WTC11 (cell line): ENCODE data around the gene ABHD16B.

Source experiments
- FOXP1 ChIP-seq: sonication (generic); formaldehyde crosslinking; IDR thresholded peaks from 2 replicates; pipeline ENCODE4 v1.8.0; 2022; ENCODE audit warnings: missing genetic modification reagents, mild to moderate bottlenecking, moderate library complexity, borderline replicate concordance
- JUN ChIP-seq: sonication (generic); formaldehyde crosslinking; IDR thresholded peaks from 2 replicates; pipeline ENCODE4 v1.8.0; 2023; ENCODE audit warnings: mild to moderate bottlenecking, missing genetic modification reagents
- MYBL2 ChIP-seq: sonication (generic); formaldehyde crosslinking; IDR thresholded peaks from 2 replicates; pipeline ENCODE4 v1.8.1; 2023; ENCODE audit warnings: mild to moderate bottlenecking, moderate library complexity, missing genetic modification reagents
- NFE2L1 ChIP-seq: sonication (generic); formaldehyde crosslinking; IDR thresholded peaks from 2 replicates; pipeline ENCODE4 v1.8.1; 2023; ENCODE audit warnings: missing genetic modification reagents
- NR3C1 ChIP-seq: sonication (generic); formaldehyde crosslinking; conservative IDR thresholded peaks from 2 replicates; pipeline ENCODE4 v1.8.1; 2023; ENCODE audit warnings: low read depth, mild to moderate bottlenecking, missing genetic modification reagents
- SP1 ChIP-seq: sonication (generic); formaldehyde crosslinking; conservative IDR thresholded peaks from 2 replicates; pipeline ENCODE4 v1.8.1; 2022; ENCODE audit warnings: missing genetic modification reagents
- ZNF121 ChIP-seq: sonication (generic); formaldehyde crosslinking; IDR thresholded peaks from 2 replicates; pipeline ENCODE4 v1.8.0; 2023; ENCODE audit warnings: missing genetic modification reagents
- TF ChIP-seq, protein P1 (sequence below): fragments of 200-600 bp; IDR thresholded peaks from 2 replicates; pipeline ENCODE4 v1.8.0; 2022; ENCODE audit warnings: antibody characterized with exemption
- TF ChIP-seq, protein P2 (sequence below): sonication (generic); formaldehyde crosslinking; IDR thresholded peaks from 2 replicates; pipeline ENCODE4 v1.8.1; 2023; ENCODE audit warnings: mild to moderate bottlenecking, missing genetic modification reagents, borderline replicate concordance
- TF ChIP-seq, protein P3 (sequence below): sonication (generic); formaldehyde crosslinking; IDR thresholded peaks from 2 replicates; pipeline ENCODE4 v1.8.0; 2022; ENCODE audit warnings: mild to moderate bottlenecking, missing genetic modification reagents
- TF ChIP-seq, protein P4 (sequence below): sonication (generic); formaldehyde crosslinking; IDR thresholded peaks from 2 replicates; pipeline ENCODE4 v1.8.1; 2022; ENCODE audit warnings: mild to moderate bottlenecking, missing genetic modification reagents, moderate library complexity, borderline replicate concordance
- TF ChIP-seq, protein P5 (sequence below): sonication (generic); formaldehyde crosslinking; IDR thresholded peaks from 2 replicates; pipeline ENCODE4 v1.8.1; 2022; ENCODE audit warnings: low read depth, missing genetic modification reagents, borderline replicate concordance
- TF ChIP-seq, protein P6 (sequence below): sonication (generic); formaldehyde crosslinking; IDR thresholded peaks from 2 replicates; pipeline ENCODE4 v1.8.1; 2022; ENCODE audit warnings: low read depth, mild to moderate bottlenecking, moderate library complexity, missing genetic modification reagents, borderline replicate concordance

DNA sequence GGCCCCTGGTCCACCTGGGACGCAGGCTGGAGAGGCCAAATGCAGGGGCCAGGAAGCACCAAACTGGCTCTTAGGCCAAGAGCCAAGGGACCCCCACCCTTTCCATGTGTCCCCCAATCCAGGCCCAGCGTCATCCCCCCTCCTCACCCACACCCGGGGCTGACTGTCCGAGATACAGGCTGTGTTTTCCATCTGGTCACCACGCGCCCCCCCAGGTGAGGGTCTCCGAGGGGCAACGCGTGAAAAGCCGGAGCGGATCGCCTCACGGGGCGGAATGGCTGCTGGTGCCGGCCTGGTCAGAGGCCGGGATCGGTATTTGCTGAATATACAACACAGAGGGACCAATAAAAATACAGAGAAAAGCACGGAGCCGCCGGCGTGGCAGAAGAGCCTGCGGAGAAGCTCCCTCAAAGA lies 5.2 kb upstream of the ABHD16B start:
- TF ChIP-seq, protein P1, sequence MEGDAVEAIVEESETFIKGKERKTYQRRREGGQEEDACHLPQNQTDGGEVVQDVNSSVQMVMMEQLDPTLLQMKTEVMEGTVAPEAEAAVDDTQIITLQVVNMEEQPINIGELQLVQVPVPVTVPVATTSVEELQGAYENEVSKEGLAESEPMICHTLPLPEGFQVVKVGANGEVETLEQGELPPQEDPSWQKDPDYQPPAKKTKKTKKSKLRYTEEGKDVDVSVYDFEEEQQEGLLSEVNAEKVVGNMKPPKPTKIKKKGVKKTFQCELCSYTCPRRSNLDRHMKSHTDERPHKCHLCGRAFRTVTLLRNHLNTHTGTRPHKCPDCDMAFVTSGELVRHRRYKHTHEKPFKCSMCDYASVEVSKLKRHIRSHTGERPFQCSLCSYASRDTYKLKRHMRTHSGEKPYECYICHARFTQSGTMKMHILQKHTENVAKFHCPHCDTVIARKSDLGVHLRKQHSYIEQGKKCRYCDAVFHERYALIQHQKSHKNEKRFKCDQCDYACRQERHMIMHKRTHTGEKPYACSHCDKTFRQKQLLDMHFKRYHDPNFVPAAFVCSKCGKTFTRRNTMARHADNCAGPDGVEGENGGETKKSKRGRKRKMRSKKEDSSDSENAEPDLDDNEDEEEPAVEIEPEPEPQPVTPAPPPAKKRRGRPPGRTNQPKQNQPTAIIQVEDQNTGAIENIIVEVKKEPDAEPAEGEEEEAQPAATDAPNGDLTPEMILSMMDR = no peak
- TF ChIP-seq ZNF121 (no peak), JUN (CRISPR knock-in tag) (no peak), SP1 (CRISPR knock-in tag) (0 out of 2 replicates have a peak, but pooled peaks have one; percentile 24), MYBL2 (CRISPR knock-in tag) (no peak), NR3C1 (CRISPR knock-in tag) (no peak), NFE2L1 (CRISPR knock-in tag) (no peak), FOXP1 (CRISPR knock-in tag) (0 out of 2 replicates have a peak, but pooled peaks have one; percentile 21)
- TF ChIP-seq, protein P2, sequence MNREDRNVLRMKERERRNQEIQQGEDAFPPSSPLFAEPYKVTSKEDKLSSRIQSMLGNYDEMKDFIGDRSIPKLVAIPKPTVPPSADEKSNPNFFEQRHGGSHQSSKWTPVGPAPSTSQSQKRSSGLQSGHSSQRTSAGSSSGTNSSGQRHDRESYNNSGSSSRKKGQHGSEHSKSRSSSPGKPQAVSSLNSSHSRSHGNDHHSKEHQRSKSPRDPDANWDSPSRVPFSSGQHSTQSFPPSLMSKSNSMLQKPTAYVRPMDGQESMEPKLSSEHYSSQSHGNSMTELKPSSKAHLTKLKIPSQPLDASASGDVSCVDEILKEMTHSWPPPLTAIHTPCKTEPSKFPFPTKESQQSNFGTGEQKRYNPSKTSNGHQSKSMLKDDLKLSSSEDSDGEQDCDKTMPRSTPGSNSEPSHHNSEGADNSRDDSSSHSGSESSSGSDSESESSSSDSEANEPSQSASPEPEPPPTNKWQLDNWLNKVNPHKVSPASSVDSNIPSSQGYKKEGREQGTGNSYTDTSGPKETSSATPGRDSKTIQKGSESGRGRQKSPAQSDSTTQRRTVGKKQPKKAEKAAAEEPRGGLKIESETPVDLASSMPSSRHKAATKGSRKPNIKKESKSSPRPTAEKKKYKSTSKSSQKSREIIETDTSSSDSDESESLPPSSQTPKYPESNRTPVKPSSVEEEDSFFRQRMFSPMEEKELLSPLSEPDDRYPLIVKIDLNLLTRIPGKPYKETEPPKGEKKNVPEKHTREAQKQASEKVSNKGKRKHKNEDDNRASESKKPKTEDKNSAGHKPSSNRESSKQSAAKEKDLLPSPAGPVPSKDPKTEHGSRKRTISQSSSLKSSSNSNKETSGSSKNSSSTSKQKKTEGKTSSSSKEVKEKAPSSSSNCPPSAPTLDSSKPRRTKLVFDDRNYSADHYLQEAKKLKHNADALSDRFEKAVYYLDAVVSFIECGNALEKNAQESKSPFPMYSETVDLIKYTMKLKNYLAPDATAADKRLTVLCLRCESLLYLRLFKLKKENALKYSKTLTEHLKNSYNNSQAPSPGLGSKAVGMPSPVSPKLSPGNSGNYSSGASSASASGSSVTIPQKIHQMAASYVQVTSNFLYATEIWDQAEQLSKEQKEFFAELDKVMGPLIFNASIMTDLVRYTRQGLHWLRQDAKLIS (CRISPR knock-in tag) = no peak
- TF ChIP-seq, protein P3, sequence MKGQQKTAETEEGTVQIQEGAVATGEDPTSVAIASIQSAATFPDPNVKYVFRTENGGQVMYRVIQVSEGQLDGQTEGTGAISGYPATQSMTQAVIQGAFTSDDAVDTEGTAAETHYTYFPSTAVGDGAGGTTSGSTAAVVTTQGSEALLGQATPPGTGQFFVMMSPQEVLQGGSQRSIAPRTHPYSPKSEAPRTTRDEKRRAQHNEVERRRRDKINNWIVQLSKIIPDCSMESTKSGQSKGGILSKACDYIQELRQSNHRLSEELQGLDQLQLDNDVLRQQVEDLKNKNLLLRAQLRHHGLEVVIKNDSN (CRISPR knock-in tag) = no peak; the same call in 1 of the 2 replicates
- TF ChIP-seq, protein P4, sequence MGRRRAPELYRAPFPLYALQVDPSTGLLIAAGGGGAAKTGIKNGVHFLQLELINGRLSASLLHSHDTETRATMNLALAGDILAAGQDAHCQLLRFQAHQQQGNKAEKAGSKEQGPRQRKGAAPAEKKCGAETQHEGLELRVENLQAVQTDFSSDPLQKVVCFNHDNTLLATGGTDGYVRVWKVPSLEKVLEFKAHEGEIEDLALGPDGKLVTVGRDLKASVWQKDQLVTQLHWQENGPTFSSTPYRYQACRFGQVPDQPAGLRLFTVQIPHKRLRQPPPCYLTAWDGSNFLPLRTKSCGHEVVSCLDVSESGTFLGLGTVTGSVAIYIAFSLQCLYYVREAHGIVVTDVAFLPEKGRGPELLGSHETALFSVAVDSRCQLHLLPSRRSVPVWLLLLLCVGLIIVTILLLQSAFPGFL (CRISPR knock-in tag) = no peak
- TF ChIP-seq, protein P5, sequence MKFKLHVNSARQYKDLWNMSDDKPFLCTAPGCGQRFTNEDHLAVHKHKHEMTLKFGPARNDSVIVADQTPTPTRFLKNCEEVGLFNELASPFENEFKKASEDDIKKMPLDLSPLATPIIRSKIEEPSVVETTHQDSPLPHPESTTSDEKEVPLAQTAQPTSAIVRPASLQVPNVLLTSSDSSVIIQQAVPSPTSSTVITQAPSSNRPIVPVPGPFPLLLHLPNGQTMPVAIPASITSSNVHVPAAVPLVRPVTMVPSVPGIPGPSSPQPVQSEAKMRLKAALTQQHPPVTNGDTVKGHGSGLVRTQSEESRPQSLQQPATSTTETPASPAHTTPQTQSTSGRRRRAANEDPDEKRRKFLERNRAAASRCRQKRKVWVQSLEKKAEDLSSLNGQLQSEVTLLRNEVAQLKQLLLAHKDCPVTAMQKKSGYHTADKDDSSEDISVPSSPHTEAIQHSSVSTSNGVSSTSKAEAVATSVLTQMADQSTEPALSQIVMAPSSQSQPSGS (CRISPR knock-in tag) = no peak
- TF ChIP-seq, protein P6, sequence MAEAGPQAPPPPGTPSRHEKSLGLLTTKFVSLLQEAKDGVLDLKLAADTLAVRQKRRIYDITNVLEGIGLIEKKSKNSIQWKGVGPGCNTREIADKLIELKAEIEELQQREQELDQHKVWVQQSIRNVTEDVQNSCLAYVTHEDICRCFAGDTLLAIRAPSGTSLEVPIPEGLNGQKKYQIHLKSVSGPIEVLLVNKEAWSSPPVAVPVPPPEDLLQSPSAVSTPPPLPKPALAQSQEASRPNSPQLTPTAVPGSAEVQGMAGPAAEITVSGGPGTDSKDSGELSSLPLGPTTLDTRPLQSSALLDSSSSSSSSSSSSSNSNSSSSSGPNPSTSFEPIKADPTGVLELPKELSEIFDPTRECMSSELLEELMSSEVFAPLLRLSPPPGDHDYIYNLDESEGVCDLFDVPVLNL (CRISPR knock-in tag) = no peak
